Measurements from ENCODE around the gene PSMB10. TPM values are rescaled to one million over a fixed set of nuclear protein-coding genes. Genes with fewer than 3 reads are reported as not detected.

PSMB10 gene
- total and polyA plus RNA-seq, 12 donors: 12.6 to 315 (median 62.1) TPM

DNA sequence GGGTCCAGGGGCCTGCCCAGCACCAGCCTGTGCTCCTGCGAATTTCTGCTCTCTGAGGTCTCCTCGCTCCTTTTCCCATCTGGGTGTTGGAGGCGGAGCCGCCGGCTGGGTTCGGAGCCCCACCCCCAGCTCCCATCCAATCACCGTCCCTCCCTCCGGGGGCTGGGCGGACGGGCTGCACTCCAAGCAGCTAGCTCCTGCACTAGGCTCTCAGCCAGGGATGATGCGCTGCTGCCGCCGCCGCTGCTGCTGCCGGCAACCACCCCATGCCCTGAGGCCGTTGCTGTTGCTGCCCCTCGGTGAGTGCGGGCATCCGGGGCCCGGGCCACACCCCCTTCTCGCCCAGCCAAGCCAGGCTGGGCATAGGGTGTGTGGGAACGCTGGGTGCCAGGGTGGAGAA, 52.0 kb downstream of the PSMB10 start, which contains the start of gene NRN1L:
NRN1L (plus strand) TSS at position 202 of the 400 bp plus-strand sequence; CDS start at position 221, 19 bp downstream.
- peak; percentile 93 to 96 (median 95) for DNase-seq
- Histone ChIP-seq H3K4me1 (replicated peaks in 1 of 2) (peaks cover 11 to 32% of the 10 kb centered on the region in 2 donors), H3K9me3 (replicated peaks in 1 of 3) (no peaks in the 10 kb centered on the region), H3K4me3 (no peak within 1 kb of the TSS), H3K27me3 (no peaks in the 10 kb centered on the region), H3K36me3 (replicated peaks in 1 of 2) (peaks cover 0 to 51% of the 10 kb centered on the region in 2 donors), H3K27ac (peak within 1 kb of the TSS in 4 of 5 donors; percentile 4 to 83 (median 58))
- TF ChIP-seq POLR2A (IDR thresholded peaks at IDR 0.05) (no peak), CTCF (IDR thresholded peaks at IDR 0.05) (no peak)
- WGBS, 4 donors: 22 to 39% (median 26%) methylated on average over 13 to 22 of the region's 22 CpGs
- intact Hi-C loops (cut with DNase I): loop anchor here (5.0 kb wide), 1 partner anchor 43 kb away; no protein-coding TSS in a partner anchor

Small RNAs within 50 kb of the gene (small RNA-seq; reads per million reads assigned to genes)
- gene NRN1L: 0 reads per million in 2 donors

Other genes starting within 250 kb of the PSMB10 start
- 10 to 100 TPM; 14.2 to 43.5 (median 17.8) TPM for gene GFOD2, start 217.5 kb downstream of the PSMB10 start, total RNA-seq
- 10 to 100 TPM; 16.0 to 16.7 (median 16.7) TPM for gene GFOD2, start 217.5 kb downstream of the PSMB10 start, polyA plus RNA-seq
- 10 to 100 TPM in 7 of 9 donors, 1 to 10 TPM in 2; 9.4 to 74.1 (median 23.1) TPM for gene RANBP10, start 130.3 kb downstream of the PSMB10 start, total RNA-seq
- gene RANBP10, start 130.3 kb downstream of the PSMB10 start, polyA plus RNA-seq: 10 to 100 TPM; 19.1 to 45.8 (median 20.1) TPM
- 1 to 10 TPM in 8 of 9 donors, under 1 TPM in 1; 0.72 to 3.6 (median 2.1) TPM for gene TSNAXIP1, start 130.0 kb downstream of the PSMB10 start, total RNA-seq
- gene TSNAXIP1, start 130.0 kb downstream of the PSMB10 start, polyA plus RNA-seq: 10 to 100 TPM in 2 of 3 donors, 1 to 10 TPM in 1; 2.2 to 18.7 (median 15.7) TPM
- gene THAP11, start 94.5 kb downstream of the PSMB10 start, total RNA-seq: 10 to 100 TPM; 19.9 to 85.6 (median 34.3) TPM
- 1 to 10 TPM; 8.4 to 8.6 (median 8.5) TPM for gene THAP11, start 94.5 kb downstream of the PSMB10 start, polyA plus RNA-seq
- 100 to 1,000 TPM in 2 of 9 donors, 10 to 100 TPM in 7; 30.0 to 201 (median 79.5) TPM for gene NUTF2, start 89.9 kb downstream of the PSMB10 start, total RNA-seq
- 100 to 1,000 TPM; 131 to 170 (median 134) TPM for gene NUTF2, start 89.9 kb downstream of the PSMB10 start, polyA plus RNA-seq
- gene CENPT, start 89.2 kb downstream of the PSMB10 start, total RNA-seq: 10 to 100 TPM; 18.1 to 58.6 (median 33.6) TPM
- gene CENPT, start 89.2 kb downstream of the PSMB10 start, polyA plus RNA-seq: 100 to 1,000 TPM in 2 of 3 donors, 10 to 100 TPM in 1; 15.8 to 250 (median 126) TPM
- gene EDC4, start 63.8 kb downstream of the PSMB10 start, total RNA-seq: 10 to 100 TPM; 34.0 to 70.8 (median 48.8) TPM
- 100 to 1,000 TPM in 1 of 3 donors, 10 to 100 TPM in 2; 57.8 to 115 (median 73.3) TPM for gene EDC4, start 63.8 kb downstream of the PSMB10 start, polyA plus RNA-seq
- gene NRN1L, start 52.0 kb downstream of the PSMB10 start, total RNA-seq: 10 to 100 TPM in 1 of 9 donors, 1 to 10 TPM in 2, under 1 TPM in 4, not detected in 2; 0.72 to 28.2 (median 0.92) TPM
- 1 to 10 TPM in 2 of 3 donors, under 1 TPM in 1; 0.99 to 6.8 (median 2.5) TPM for gene NRN1L, start 52.0 kb downstream of the PSMB10 start, polyA plus RNA-seq
- 10 to 100 TPM; 19.9 to 43.7 (median 26.3) TPM for gene PSKH1, start 43.6 kb downstream of the PSMB10 start, total RNA-seq
- gene PSKH1, start 43.6 kb downstream of the PSMB10 start, polyA plus RNA-seq: 10 to 100 TPM in 2 of 3 donors, 1 to 10 TPM in 1; 9.5 to 18.2 (median 15.4) TPM
- gene CTRL, start 5.0 kb downstream of the PSMB10 start, total RNA-seq: 1 to 10 TPM in 4 of 9 donors, under 1 TPM in 4, not detected in 1; 0.26 to 2.2 (median 1.0) TPM
- 1 to 10 TPM in 2 of 3 donors, under 1 TPM in 1; 0.09 to 4.6 (median 3.2) TPM for gene CTRL, start 5.0 kb downstream of the PSMB10 start, polyA plus RNA-seq
- gene LCAT, start 7.3 kb upstream of the PSMB10 start, total RNA-seq: 10 to 100 TPM in 4 of 9 donors, 1 to 10 TPM in 5; 4.1 to 27.6 (median 9.4) TPM
- gene LCAT, start 7.3 kb upstream of the PSMB10 start, polyA plus RNA-seq: 100 to 1,000 TPM in 1 of 3 donors, 10 to 100 TPM in 1, 1 to 10 TPM in 1; 3.0 to 240 (median 91.1) TPM
- gene SLC12A4, start 31.8 kb upstream of the PSMB10 start, total RNA-seq: 100 to 1,000 TPM in 1 of 9 donors, 10 to 100 TPM in 8; 15.4 to 101 (median 72.9) TPM
- 100 to 1,000 TPM in 1 of 3 donors, 10 to 100 TPM in 2; 39.6 to 111 (median 47.0) TPM for gene SLC12A4, start 31.8 kb upstream of the PSMB10 start, polyA plus RNA-seq
- gene DPEP3, start 43.6 kb upstream of the PSMB10 start, total RNA-seq: under 1 TPM in 1 of 9 donors, not detected in 8; 0.11 TPM
- gene DPEP3, start 43.6 kb upstream of the PSMB10 start, polyA plus RNA-seq: under 1 TPM; 0.07 to 0.32 (median 0.11) TPM
- gene DPEP2, start 62.6 kb upstream of the PSMB10 start, total RNA-seq: 1 to 10 TPM in 6 of 9 donors, under 1 TPM in 3; 0.35 to 2.0 (median 1.5) TPM
- 1 to 10 TPM in 2 of 3 donors, under 1 TPM in 1; 0.27 to 8.4 (median 1.2) TPM for gene DPEP2, start 62.6 kb upstream of the PSMB10 start, polyA plus RNA-seq
- not detected for gene DPEP2NB, start 79.1 kb upstream of the PSMB10 start, total RNA-seq
- not detected for gene DPEP2NB, start 79.1 kb upstream of the PSMB10 start, polyA plus RNA-seq
- gene DDX28, start 86.4 kb upstream of the PSMB10 start, total RNA-seq: 10 to 100 TPM in 7 of 9 donors, 1 to 10 TPM in 2; 6.4 to 18.4 (median 13.7) TPM
- gene DDX28, start 86.4 kb upstream of the PSMB10 start, polyA plus RNA-seq: 10 to 100 TPM in 1 of 3 donors, 1 to 10 TPM in 2; 6.8 to 13.0 (median 9.1) TPM
- 10 to 100 TPM in 6 of 9 donors, 1 to 10 TPM in 3; 6.3 to 25.3 (median 13.1) TPM for gene DUS2, start 86.4 kb upstream of the PSMB10 start, total RNA-seq
- 10 to 100 TPM in 2 of 3 donors, 1 to 10 TPM in 1; 7.1 to 13.2 (median 10.1) TPM for gene DUS2, start 86.4 kb upstream of the PSMB10 start, polyA plus RNA-seq
- gene NFATC3, start 148.5 kb upstream of the PSMB10 start, total RNA-seq: 10 to 100 TPM; 26.6 to 81.2 (median 36.2) TPM
- gene NFATC3, start 148.5 kb upstream of the PSMB10 start, polyA plus RNA-seq: 10 to 100 TPM in 2 of 3 donors, 1 to 10 TPM in 1; 6.6 to 20.3 (median 11.6) TPM